Activated CD4-positive, alpha-beta memory T cell treated with anti-CD3 and anti-CD28 coated beads for 36 hours (primary cell): ENCODE measurements around the gene CTNNA2. TPM values are rescaled to one million over a fixed set of nuclear protein-coding genes. Genes with fewer than 3 reads are reported as not detected.

Source experiments
- CTCF ChIA-PET: fragments of 350-600 bp; sonication (Branson Sonifier 250); formaldehyde crosslinking; loops from one replicate; lab custom pipeline; 2021; ENCODE audit warnings: antibody characterized with exemption, inconsistent platforms; lab: Charles Lee
- POLR2A ChIA-PET: fragments of 350-600 bp; sonication (Branson Sonifier 250); formaldehyde crosslinking; loops from one replicate; lab custom pipeline; 2021; ENCODE audit warnings: antibody characterized with exemption; lab: Charles Lee
- DNase-seq: peaks from one replicate; pipeline ENCODE4 v3.0.0-alpha.2; 2020
- H3K27ac Mint-ChIP-seq: one replicate; pipeline ENCODE4 v1.8.0; 2021; ENCODE audit warnings: mixed read lengths
- H3K27me3 Mint-ChIP-seq: one replicate; pipeline ENCODE4 v1.8.0; 2021; ENCODE audit warnings: mixed read lengths
- H3K36me3 Mint-ChIP-seq: one replicate; pipeline ENCODE4 v1.8.0; 2021; ENCODE audit warnings: mixed read lengths
- H3K4me1 Mint-ChIP-seq: one replicate; pipeline ENCODE4 v1.8.0; 2021; ENCODE audit warnings: low read depth, mixed read lengths
- H3K4me3 Mint-ChIP-seq: one replicate; pipeline ENCODE4 v1.8.0; 2021; ENCODE audit warnings: mild to moderate bottlenecking, mixed read lengths
- H3K9me3 Mint-ChIP-seq: one replicate; pipeline ENCODE4 v1.8.0; 2021; ENCODE audit warnings: mixed read lengths
- intact Hi-C: fragments of 100-400 bp; cut with micrococcal nuclease; formaldehyde crosslinking; loops from one replicate; pipeline ENCODE4 v1.15.1; 2023
- microRNA-seq: library from miRNA; unstranded; fragments of <30 nt; microRNA quantifications from one replicate; pipeline ENCODE4 v1.2.0, GENCODE V29; 2022; ENCODE audit warnings: borderline number of aligned reads, borderline microRNAs expressed, borderline replicate concordance
- total RNA-seq, 2 experiments: library from RNA; stranded (reverse); gene quantifications; one replicate each; pipeline ENCODE4 v1.2.3, GENCODE V29; 2021

The CTNNA2 gene
- total RNA-seq, 2 experiments from 2014 or later, result not detected

- Mint-ChIP-seq H3K9me3 (peaks cover 48% of the 10 kb centered on the region), H3K4me1 (no peaks in the 10 kb centered on the region), H3K27ac (no peak overlapping the region), H3K36me3 (no peaks in the 10 kb centered on the region), H3K27me3 (no peaks in the 10 kb centered on the region), H3K4me3 (no peak overlapping the region)
- intact Hi-C loops, result no loop called here
- ChIA-PET POLR2A (no interaction called here), CTCF (no interaction called here)
- no peak for DNase-seq
Measured at GRCh38 chr2:80655265-80655664, 1142.4 kb downstream of the CTNNA2 start.

GRCh38 chr2:80670763-80671162, 1157.9 kb downstream of the CTNNA2 start:
- H3K4me3 Mint-ChIP-seq, result no peak overlapping the region
- no peaks in the 10 kb centered on the region for H3K36me3 Mint-ChIP-seq
- intact Hi-C loops, result no loop called here
- ChIA-PET CTCF (no interaction called here), POLR2A (no interaction called here)
- peaks cover 15% of the 10 kb centered on the region for H3K9me3 Mint-ChIP-seq
- no peaks in the 10 kb centered on the region for H3K4me1 Mint-ChIP-seq
- H3K27ac Mint-ChIP-seq, result no peak overlapping the region
- H3K27me3 Mint-ChIP-seq, result no peaks in the 10 kb centered on the region
- no peak for DNase-seq

GRCh38 chr2:80687524-80687923, 1174.7 kb downstream of the CTNNA2 start:
- ChIA-PET POLR2A (interaction anchor here (0.5 kb wide), 1 partner anchor 23 kb away, joined by 4 read pairs; no protein-coding TSS in a partner anchor), CTCF (no interaction called here)
- H3K27ac Mint-ChIP-seq, result no peak overlapping the region
- intact Hi-C loops, result no loop called here
- no peaks in the 10 kb centered on the region for H3K4me1 Mint-ChIP-seq
- H3K4me3 Mint-ChIP-seq, result no peak overlapping the region
- peaks cover under 1% of the 10 kb centered on the region for H3K9me3 Mint-ChIP-seq
- no peak for DNase-seq
- no peaks in the 10 kb centered on the region for H3K36me3 Mint-ChIP-seq
- no peaks in the 10 kb centered on the region for H3K27me3 Mint-ChIP-seq

- no peak overlapping the region for H3K4me3 Mint-ChIP-seq
- no peaks in the 10 kb centered on the region for H3K36me3 Mint-ChIP-seq
- H3K27ac Mint-ChIP-seq, result no peak overlapping the region
- ChIA-PET CTCF (no interaction called here), POLR2A (no interaction called here)
- no peak for DNase-seq
- H3K27me3 Mint-ChIP-seq, result no peaks in the 10 kb centered on the region
- intact Hi-C loops, result no loop called here
- no peaks in the 10 kb centered on the region for H3K4me1 Mint-ChIP-seq
- H3K9me3 Mint-ChIP-seq, result peaks cover 7% of the 10 kb centered on the region
Measured at GRCh38 chr2:80689106-80689505, 1176.3 kb downstream of the CTNNA2 start.

Small RNA genes within 50 kb of the gene (microRNA-seq; reads per million reads assigned to microRNA genes)
- gene MIR4264, result not detected
- gene MIR8080, result not detected
